Transverse colon (tissue), 4 donors: Measurements from ENCODE around the gene NNAT.

Experiments used
- POLR2A ChIP-seq: fragments of 450-650 bp; IDR thresholded peaks from one replicate; pipeline ENCODE4 v1.6.1; 2016; ENCODE audit warnings: antibody characterized with exemption, mild to moderate bottlenecking, moderate library complexity
- POLR2AphosphoS5 ChIP-seq, 3 donors: sonication (generic); formaldehyde crosslinking; IDR thresholded peaks; one replicate each; pipeline ENCODE4 v1.6.1; 2016; ENCODE audit warnings: antibody characterized with exemption in 3 of 3
- TF ChIP-seq, protein P1 (sequence below), 5 experiments: fragments of 200-600 bp in 3 of 5; fragments of 450-650 bp in 2 of 5; sonication (generic) in 3 of 5; IDR thresholded peaks; 1 replicate in 2 of 5; 2 replicates in 3 of 5; pipeline ENCODE4 v1.5.1; 2016 to 2017; ENCODE audit warnings: antibody characterized with exemption in 5 of 5, inconsistent platforms in 3 of 5, mild to moderate bottlenecking in 2 of 5, moderate library complexity in 1 of 5

DNA sequence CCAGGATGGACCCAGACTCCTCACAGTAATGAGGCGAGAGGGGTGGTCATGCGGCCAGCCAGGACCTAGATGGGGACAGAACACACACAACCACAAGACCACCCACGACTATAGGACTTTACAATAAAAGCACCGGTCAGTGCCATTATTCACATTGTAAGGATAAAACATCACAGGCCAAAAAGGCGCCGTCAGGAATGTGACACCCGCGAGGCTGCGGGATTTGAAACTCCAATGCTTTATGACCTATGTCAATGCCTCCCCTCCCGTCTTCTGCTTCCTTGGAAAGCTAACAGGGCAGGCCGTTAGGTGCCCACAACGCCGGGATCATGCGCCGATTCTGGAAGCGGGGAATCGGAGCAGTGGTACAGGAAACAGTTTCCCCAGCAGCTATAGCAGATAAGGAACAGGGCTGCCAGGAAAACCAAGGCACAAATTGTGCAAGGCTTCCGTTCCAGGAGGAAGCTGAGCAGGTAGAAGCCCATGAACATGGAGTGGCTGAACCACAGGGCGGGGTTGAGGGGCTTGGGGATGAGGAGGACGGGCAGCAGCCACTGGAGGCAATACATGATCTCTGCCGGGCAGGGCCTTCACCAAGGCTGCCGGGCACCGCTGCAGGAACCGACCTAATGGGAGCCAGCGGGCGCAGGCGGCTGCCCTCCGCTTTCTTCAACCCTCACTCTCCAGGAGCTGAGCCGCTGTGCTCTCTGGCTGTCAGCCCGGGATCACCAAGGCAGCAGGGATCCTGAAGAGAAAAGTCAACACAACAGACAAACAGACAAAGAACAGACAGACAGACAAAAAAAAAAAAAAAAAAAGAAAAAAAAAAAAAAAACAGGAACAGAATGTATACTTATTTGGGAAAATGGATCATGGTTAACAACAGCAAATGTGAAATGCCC is 2.2 kb upstream of the NNAT start:
- TF ChIP-seq, protein P1, sequence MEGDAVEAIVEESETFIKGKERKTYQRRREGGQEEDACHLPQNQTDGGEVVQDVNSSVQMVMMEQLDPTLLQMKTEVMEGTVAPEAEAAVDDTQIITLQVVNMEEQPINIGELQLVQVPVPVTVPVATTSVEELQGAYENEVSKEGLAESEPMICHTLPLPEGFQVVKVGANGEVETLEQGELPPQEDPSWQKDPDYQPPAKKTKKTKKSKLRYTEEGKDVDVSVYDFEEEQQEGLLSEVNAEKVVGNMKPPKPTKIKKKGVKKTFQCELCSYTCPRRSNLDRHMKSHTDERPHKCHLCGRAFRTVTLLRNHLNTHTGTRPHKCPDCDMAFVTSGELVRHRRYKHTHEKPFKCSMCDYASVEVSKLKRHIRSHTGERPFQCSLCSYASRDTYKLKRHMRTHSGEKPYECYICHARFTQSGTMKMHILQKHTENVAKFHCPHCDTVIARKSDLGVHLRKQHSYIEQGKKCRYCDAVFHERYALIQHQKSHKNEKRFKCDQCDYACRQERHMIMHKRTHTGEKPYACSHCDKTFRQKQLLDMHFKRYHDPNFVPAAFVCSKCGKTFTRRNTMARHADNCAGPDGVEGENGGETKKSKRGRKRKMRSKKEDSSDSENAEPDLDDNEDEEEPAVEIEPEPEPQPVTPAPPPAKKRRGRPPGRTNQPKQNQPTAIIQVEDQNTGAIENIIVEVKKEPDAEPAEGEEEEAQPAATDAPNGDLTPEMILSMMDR (IDR thresholded peaks at IDR 0.05): no peak
- TF ChIP-seq POLR2AphosphoS5 (IDR thresholded peaks at IDR 0.05) (no peak), POLR2A (no peak)
